MM.1S (cell line): ENCODE measurements around the gene ADAMTS12.

ENCODE experiments used
- EZH2 ChIP-seq: fragments of 300-600 bp; sonication (generic); optimal IDR thresholded peaks from 2 replicates; pipeline ENCODE3; 2017; ENCODE audit warnings: low read depth, mild to moderate bottlenecking, antibody characterized with exemption, low read length, mixed read lengths
- TF ChIP-seq, protein P1 (sequence below): fragments of 300-600 bp; sonication (generic); IDR thresholded peaks from 2 replicates; pipeline ENCODE4 v1.5.1; 2016; ENCODE audit warnings: antibody characterized with exemption, low read length, mixed read lengths

DNA sequence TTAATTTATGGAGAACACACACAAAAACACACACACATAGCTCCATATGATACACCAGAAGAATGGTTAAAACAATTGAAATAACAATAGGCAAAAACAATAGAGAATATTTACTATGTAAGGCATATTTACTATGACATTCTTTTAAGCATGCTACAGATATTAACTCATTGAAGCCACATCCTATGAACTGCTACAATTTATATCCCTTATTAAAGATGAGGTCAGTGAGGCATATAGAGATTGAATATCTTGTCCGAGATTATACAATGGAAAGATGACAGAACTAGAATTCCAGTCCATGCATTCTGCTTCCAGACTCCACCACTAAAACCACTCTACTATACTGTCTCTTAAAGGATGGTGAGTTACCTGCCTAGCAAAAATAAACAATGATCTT is 60.7 kb downstream of the ADAMTS12 start:
- TF ChIP-seq, protein P1, sequence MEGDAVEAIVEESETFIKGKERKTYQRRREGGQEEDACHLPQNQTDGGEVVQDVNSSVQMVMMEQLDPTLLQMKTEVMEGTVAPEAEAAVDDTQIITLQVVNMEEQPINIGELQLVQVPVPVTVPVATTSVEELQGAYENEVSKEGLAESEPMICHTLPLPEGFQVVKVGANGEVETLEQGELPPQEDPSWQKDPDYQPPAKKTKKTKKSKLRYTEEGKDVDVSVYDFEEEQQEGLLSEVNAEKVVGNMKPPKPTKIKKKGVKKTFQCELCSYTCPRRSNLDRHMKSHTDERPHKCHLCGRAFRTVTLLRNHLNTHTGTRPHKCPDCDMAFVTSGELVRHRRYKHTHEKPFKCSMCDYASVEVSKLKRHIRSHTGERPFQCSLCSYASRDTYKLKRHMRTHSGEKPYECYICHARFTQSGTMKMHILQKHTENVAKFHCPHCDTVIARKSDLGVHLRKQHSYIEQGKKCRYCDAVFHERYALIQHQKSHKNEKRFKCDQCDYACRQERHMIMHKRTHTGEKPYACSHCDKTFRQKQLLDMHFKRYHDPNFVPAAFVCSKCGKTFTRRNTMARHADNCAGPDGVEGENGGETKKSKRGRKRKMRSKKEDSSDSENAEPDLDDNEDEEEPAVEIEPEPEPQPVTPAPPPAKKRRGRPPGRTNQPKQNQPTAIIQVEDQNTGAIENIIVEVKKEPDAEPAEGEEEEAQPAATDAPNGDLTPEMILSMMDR = no peak
- TF ChIP-seq EZH2 = no peak
